OCI-LY3 (cell line): ENCODE results near the gene ATG4B.

Experiments used
- H2AFZ ChIP-seq: fragments of 200-600, 300-600 bp; shearing (Covaris generic); 2 replicates; pipeline ENCODE4 v1.6.0; 2014; ENCODE audit warnings: antibody characterized with exemption, low read depth, low read length
- H3K27ac ChIP-seq: fragments of 200-600, 300-600 bp; sonication (generic); 2 replicates; pipeline ENCODE4 v1.5.1; 2014; ENCODE audit warnings: mild to moderate bottlenecking, low read length, moderate library complexity, mixed read lengths
- H3K27me3 ChIP-seq: fragments of 200-600, 300-600 bp; sonication (generic); 2 replicates; pipeline ENCODE4 v1.6.1; 2014; ENCODE audit warnings: low read depth, low read length, mixed read lengths
- H3K36me3 ChIP-seq: fragments of 200-600, 300-600 bp; sonication (generic); replicated peaks from 2 replicates; pipeline ENCODE3; 2014; ENCODE audit warnings: low read depth, low read length, mixed read lengths
- H3K4me1 ChIP-seq: fragments of 300-600, 200-600 bp; sonication (generic); 2 replicates; pipeline ENCODE4 v1.6.1; 2014; ENCODE audit warnings: low read length, mixed read lengths
- H3K4me2 ChIP-seq: fragments of 200-600, 300-600 bp; sonication (generic); 2 replicates; pipeline ENCODE4 v1.6.1; 2014; ENCODE audit warnings: low read length, mixed read lengths
- H3K4me3 ChIP-seq: fragments of 300-600, 200-600 bp; sonication (generic); 2 replicates; pipeline ENCODE4 v1.5.1; 2014; ENCODE audit warnings: antibody characterized with exemption, mild to moderate bottlenecking, low read length, moderate library complexity
- H3K79me2 ChIP-seq: fragments of 300-600, 200-600 bp; shearing (Covaris generic); 2 replicates; pipeline ENCODE4 v1.6.1; 2014; ENCODE audit warnings: mild to moderate bottlenecking, low read length, mixed read lengths
- H3K9ac ChIP-seq: fragments of 300-600, 200-600 bp; shearing (Covaris generic); 2 replicates; pipeline ENCODE4 v1.6.0; 2014; ENCODE audit warnings: mild to moderate bottlenecking, low read length, moderate library complexity
- H3K9me3 ChIP-seq: fragments of 200-600, 300-600 bp; shearing (Covaris generic); 2 replicates; pipeline ENCODE4 v1.6.1; 2014; ENCODE audit warnings: low read length, mixed read lengths; ENCODE audit not compliant: insufficient read depth
- H4K20me1 ChIP-seq: fragments of 200-600, 300-600 bp; sonication (generic); 2 replicates; pipeline ENCODE4 v1.6.1; 2016; ENCODE audit warnings: low read length, mixed read lengths; ENCODE audit not compliant: insufficient read depth
- CTCF ChIP-seq: fragments of 200-600, 300-600 bp; sonication (generic); IDR thresholded peaks from 2 replicates; pipeline ENCODE4 v1.5.1; 2014; ENCODE audit warnings: antibody characterized with exemption, low read length, low read depth
- EZH2phosphoT487 ChIP-seq: fragments of 200-600 bp; shearing (Covaris generic); IDR thresholded peaks from 2 replicates; pipeline ENCODE4 v1.6.1; 2018; ENCODE audit warnings: antibody characterized with exemption, mixed run types, low read depth

The ATG4B gene

DNA sequence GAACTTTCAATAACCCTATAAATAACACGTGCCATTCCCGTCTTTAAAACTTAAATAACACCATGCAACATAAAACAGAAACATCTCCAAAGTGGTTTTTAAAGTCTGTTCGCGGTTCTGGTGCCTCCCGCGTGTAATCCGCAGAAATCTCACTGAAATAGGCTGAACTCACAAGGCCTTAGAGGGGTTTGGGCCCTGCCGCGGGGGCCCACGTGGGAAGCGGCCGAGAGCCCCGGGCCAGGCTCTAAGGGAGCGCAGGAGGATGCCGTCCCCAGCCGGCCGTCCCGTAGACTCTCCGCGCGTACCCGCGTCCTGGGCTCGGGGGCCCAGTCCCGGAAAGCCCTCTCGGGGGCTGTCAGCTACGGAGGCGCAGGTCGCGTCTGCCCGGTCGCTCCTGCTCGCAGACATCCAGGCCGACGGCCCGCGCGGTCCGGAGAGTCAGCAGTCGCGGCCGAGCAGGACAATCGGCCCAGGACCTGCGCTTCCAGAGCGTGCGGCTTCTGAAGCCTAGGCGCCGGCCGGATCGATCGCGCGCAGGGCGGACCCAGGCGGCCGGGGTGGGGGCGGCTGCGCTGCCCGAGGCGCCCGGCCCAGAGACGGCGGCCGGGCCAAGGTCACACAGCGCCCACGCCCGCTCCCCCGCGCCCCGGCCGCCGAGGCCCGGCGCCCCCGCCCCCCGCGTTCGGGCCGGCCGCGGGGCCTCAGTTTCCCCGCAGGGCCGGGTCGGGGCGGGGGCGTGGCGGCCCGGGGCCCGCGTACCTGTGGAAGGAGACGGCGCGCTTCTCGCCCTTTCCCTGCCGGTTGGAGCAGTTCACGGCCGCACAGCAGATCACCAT, 1.1 kb upstream of the ATG4B start:
- H3K79me2 ChIP-seq, result peaks cover 79% of the 10 kb centered on the region
- peak overlapping the region; percentile 96 for H3K4me2 ChIP-seq
- TF ChIP-seq CTCF (no peak), EZH2phosphoT487 (no peak)
- H3K4me3 ChIP-seq, result peak overlapping the region; percentile 87
- H2AFZ ChIP-seq, result no peak overlapping the region
- H3K27me3 ChIP-seq, result no peaks in the 10 kb centered on the region
- H3K9me3 ChIP-seq, result no peaks in the 10 kb centered on the region
- H3K9ac ChIP-seq, result peak overlapping the region; percentile 82
- peaks cover 23% of the 10 kb centered on the region for H3K36me3 ChIP-seq
- H4K20me1 ChIP-seq, result no peaks in the 10 kb centered on the region
- peak overlapping the region; percentile 11; the same call in 1 of the 2 replicates for H3K27ac ChIP-seq
- peaks cover 13% of the 10 kb centered on the region for H3K4me1 ChIP-seq

DNA sequence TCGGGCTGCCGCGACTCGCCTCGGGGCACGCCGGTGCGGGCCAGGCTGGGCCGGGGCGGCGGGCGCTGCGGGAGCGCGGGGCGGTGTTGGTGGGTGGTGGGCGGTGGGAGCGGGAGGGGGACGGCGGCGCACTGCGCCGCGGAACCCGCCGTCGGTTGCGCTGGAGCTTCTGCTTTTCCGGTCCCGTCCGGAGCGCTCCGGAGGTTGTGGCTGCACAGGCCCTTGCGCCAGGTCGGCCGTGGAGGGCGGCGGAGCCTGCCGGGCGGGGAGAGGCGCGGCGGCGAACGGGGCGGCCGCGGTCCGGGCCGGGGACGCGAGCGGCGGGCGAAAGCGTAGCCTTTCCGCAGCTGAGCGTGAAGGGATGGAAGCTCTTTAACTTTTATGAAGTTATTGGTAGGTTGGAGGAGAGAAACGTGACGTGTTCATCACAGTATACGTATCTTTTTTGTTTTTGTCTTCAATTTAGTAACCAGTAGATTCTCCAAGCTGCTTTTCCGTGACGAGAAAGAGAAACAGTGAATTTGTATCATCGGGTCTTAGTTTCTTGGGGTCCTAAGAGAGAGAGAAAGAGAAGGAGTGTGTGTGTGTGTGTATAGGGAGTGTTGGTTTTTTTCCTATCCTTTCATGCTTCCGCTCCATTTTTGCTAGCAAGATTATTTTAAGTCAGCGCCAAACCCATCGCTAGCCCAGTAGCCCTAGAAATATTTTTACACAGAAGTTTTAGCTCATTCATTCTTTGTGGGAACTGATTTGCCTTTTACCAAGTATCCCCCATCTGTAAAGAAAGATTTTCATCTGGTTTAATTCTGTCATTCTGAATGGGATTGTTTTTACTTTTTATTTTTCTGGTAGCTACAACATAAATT, 535 bp downstream of the ATG4B start:
- Histone ChIP-seq H3K27ac (no peak overlapping the region), H3K4me2 (peak overlapping the region; percentile 74), H3K4me1 (peaks cover 13% of the 10 kb centered on the region), H3K9me3 (no peaks in the 10 kb centered on the region), H3K9ac (peak overlapping the region; percentile 57), H3K79me2 (peaks cover 84% of the 10 kb centered on the region), H3K27me3 (no peaks in the 10 kb centered on the region), H3K36me3 (peaks cover 19% of the 10 kb centered on the region), H4K20me1 (no peaks in the 10 kb centered on the region), H2AFZ (no peak overlapping the region), H3K4me3 (peak overlapping the region; percentile 87)
- TF ChIP-seq CTCF (no peak), EZH2phosphoT487 (no peak)

DNA sequence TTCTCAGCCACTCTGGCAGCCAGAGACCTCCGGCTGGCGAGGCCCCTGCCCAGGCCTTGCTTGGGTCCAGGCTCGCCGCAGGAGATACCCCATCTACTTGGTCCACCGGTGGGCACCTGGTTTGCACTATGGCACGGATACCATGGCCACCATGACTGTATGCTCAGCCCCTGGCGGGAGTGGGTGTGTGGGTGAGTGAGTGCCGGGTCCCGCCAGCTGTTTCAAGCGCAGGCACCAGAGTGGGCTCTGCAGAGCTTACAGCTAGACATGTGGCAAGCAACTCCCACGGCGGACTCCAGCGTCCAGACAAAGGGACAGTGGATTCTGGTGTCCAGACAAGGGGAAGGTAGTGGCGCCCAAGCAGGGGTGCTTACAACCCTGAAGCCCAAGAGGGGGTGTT, 1.4 kb downstream of the ATG4B start:
- peaks cover 19% of the 10 kb centered on the region for H3K36me3 ChIP-seq
- H3K4me3 ChIP-seq, result peak overlapping the region; percentile 87; the same call in 1 of the 2 replicates
- no peak overlapping the region for H3K27ac ChIP-seq
- TF ChIP-seq EZH2phosphoT487, result no peak
- TF ChIP-seq CTCF, result no peak
- H3K9ac ChIP-seq, result no peak overlapping the region
- H3K9me3 ChIP-seq, result no peaks in the 10 kb centered on the region
- peak overlapping the region; percentile 74 for H3K4me2 ChIP-seq
- no peaks in the 10 kb centered on the region for H4K20me1 ChIP-seq
- H3K27me3 ChIP-seq, result no peaks in the 10 kb centered on the region
- H3K79me2 ChIP-seq, result peaks cover 81% of the 10 kb centered on the region
- H3K4me1 ChIP-seq, result peaks cover 13% of the 10 kb centered on the region
- no peak overlapping the region for H2AFZ ChIP-seq

DNA sequence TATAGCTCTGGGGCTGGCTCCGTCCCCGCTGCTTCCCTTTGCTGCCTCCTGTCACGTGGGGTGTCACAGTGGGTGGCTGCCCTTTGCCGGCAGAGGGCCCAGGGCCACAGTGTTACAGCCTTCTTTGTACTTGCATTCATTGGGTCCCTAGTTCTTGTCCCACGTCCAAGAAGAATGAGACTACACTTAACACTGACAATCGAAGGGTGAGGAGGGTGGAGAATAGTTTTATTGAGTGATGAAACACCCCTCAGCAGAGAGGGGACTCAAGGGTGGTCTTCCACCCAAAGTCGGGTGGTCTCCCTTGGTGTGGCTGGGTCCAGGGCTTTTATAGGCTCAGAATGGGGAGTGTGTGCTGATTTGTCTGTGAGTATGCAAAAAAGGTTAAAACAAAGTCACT, 1.9 kb downstream of the ATG4B start:
- H3K9ac ChIP-seq, result no peak overlapping the region
- no peak overlapping the region for H3K27ac ChIP-seq
- no peak overlapping the region for H3K4me3 ChIP-seq
- H3K36me3 ChIP-seq, result peaks cover 19% of the 10 kb centered on the region
- no peak for TF ChIP-seq EZH2phosphoT487
- TF ChIP-seq CTCF, result no peak
- peaks cover 81% of the 10 kb centered on the region for H3K79me2 ChIP-seq
- no peaks in the 10 kb centered on the region for H4K20me1 ChIP-seq
- H3K4me1 ChIP-seq, result peaks cover 13% of the 10 kb centered on the region
- no peaks in the 10 kb centered on the region for H3K27me3 ChIP-seq
- H2AFZ ChIP-seq, result no peak overlapping the region
- no peaks in the 10 kb centered on the region for H3K9me3 ChIP-seq
- H3K4me2 ChIP-seq, result no peak overlapping the region
